Neural progenitor cell (in vitro differentiated cells): ENCODE results near the gene CARMIL1. TPM values are rescaled to one million over a fixed set of nuclear protein-coding genes. Genes with fewer than 3 reads are reported as not detected.

Experiments
- DNase-seq: peaks from one replicate; pipeline ENCODE4 v3.0.0-alpha.2; 2016; ENCODE audit warnings: low spot score
- H2AFZ ChIP-seq: fragments of 200-600 bp; sonication (generic); replicated peaks from 2 replicates; pipeline ENCODE4 v1.6.1; 2016; ENCODE audit warnings: antibody characterized with exemption
- H3F3A ChIP-seq: fragments of 200-600 bp; sonication (generic); 2 replicates; pipeline ENCODE4 v1.6.1; 2016; ENCODE audit warnings: antibody characterized with exemption, low read depth
- H3K27ac ChIP-seq: fragments of 200-600 bp; sonication (generic); 2 replicates; pipeline ENCODE4 v1.5.1; 2016; ENCODE audit warnings: mild to moderate bottlenecking
- H3K27me3 ChIP-seq: fragments of 200-600 bp; sonication (generic); 2 replicates; pipeline ENCODE4 v1.6.1; 2016; ENCODE audit warnings: mild to moderate bottlenecking, moderate library complexity
- H3K36me3 ChIP-seq: fragments of 200-600 bp; sonication (generic); 2 replicates; pipeline ENCODE4 v1.5.1; 2016
- H3K4me1 ChIP-seq: fragments of 200-600 bp; sonication (generic); 2 replicates; pipeline ENCODE4 v1.6.1; 2016; ENCODE audit warnings: mixed run types
- H3K4me2 ChIP-seq: fragments of 200-600 bp; sonication (generic); 2 replicates; pipeline ENCODE4 v1.6.1; 2016
- H3K4me3 ChIP-seq: fragments of 200-600 bp; sonication (generic); 2 replicates; pipeline ENCODE4 v1.5.1; 2016
- H3K79me2 ChIP-seq: fragments of 200-600 bp; sonication (generic); 2 replicates; pipeline ENCODE4 v1.6.1; 2016; ENCODE audit warnings: low read depth
- H3K9ac ChIP-seq: fragments of 200-600 bp; sonication (generic); 2 replicates; pipeline ENCODE4 v1.6.1; 2016
- H3K9me3 ChIP-seq: fragments of 200-600 bp; sonication (generic); 2 replicates; pipeline ENCODE4 v1.5.1; 2016; ENCODE audit warnings: low read depth
- H4K20me1 ChIP-seq: fragments of 200-600 bp; sonication (generic); 2 replicates; pipeline ENCODE4 v1.6.1; 2016; ENCODE audit warnings: low read depth
- H3K27ac Mint-ChIP-seq: 3 replicates; pipeline ENCODE4 v1.8.0; 2021; ENCODE audit warnings: mixed read lengths
- H3K27me3 Mint-ChIP-seq: 2 replicates; pipeline ENCODE4 v1.8.0; 2022; ENCODE audit warnings: low read depth, mild to moderate bottlenecking, inconsistent platforms, moderate library complexity, mixed read lengths; ENCODE audit not compliant: insufficient read depth
- H3K36me3 Mint-ChIP-seq: 3 replicates; pipeline ENCODE4 v1.8.0; 2021; ENCODE audit warnings: mixed read lengths
- H3K4me1 Mint-ChIP-seq: 3 replicates; pipeline ENCODE4 v1.8.0; 2021; ENCODE audit warnings: mixed read lengths
- H3K4me3 Mint-ChIP-seq: 3 replicates; pipeline ENCODE4 v1.8.0; 2021; ENCODE audit warnings: mild to moderate bottlenecking, moderate library complexity, mixed read lengths
- H3K9me3 Mint-ChIP-seq: 3 replicates; pipeline ENCODE4 v1.8.0; 2020; ENCODE audit warnings: mixed read lengths
- CTCF ChIP-seq: fragments of 200-600 bp; sonication (generic); IDR thresholded peaks from 2 replicates; pipeline ENCODE4 v1.5.1; 2017; ENCODE audit warnings: antibody characterized with exemption, mild to moderate bottlenecking
- EZH2 ChIP-seq: fragments of 200-600 bp; sonication (generic); IDR thresholded peaks from 2 replicates; pipeline ENCODE4 v1.6.1; 2017; ENCODE audit warnings: antibody characterized with exemption, mild to moderate bottlenecking, moderate library complexity
- EZH2phosphoT487 ChIP-seq: fragments of 200-600 bp; sonication (generic); IDR thresholded peaks from 2 replicates; pipeline ENCODE4 v1.6.1; 2017; ENCODE audit warnings: antibody characterized with exemption
- total RNA-seq: library from RNA; depleted of rRNA; stranded (reverse); fragments of >200 nt; gene quantifications from 2 replicates; pipeline ENCODE4 v1.2.3, GENCODE V29; 2015; ENCODE audit warnings: low replicate concordance

Gene CARMIL1
- total RNA-seq, 1 donor from 2014 or later = 13.3 TPM

- Histone ChIP-seq H3K36me3 (no peaks in the 10 kb centered on the region), H3K4me3 (no peak overlapping the region), H3K79me2 (no peaks in the 10 kb centered on the region), H3K4me1 (peaks cover 13% of the 10 kb centered on the region), H3F3A (no peaks in the 10 kb centered on the region), H2AFZ (no peak overlapping the region), H3K27ac (no peak overlapping the region), H4K20me1 (no peaks in the 10 kb centered on the region), H3K27me3 (no peaks in the 10 kb centered on the region), H3K4me2 (no peak overlapping the region), H3K9ac (no peak overlapping the region), H3K9me3 (no peaks in the 10 kb centered on the region)
- Mint-ChIP-seq H3K36me3 (peaks cover 10% of the 10 kb centered on the region), H3K9me3 (no peaks in the 10 kb centered on the region), H3K4me1 (peaks cover 9% of the 10 kb centered on the region), H3K4me3 (no peak overlapping the region), H3K27ac (no peak overlapping the region), H3K27me3 (no peaks in the 10 kb centered on the region)
- TF ChIP-seq EZH2phosphoT487 (no peak), CTCF (peak; percentile 24), EZH2 (no peak)
- DNase-seq = no peak
These were observed 190.7 kb downstream of the CARMIL1 start for GRCh38 chr6:25469797-25470388.

GRCh38 chr6:25472306-25472705, 193.1 kb downstream of the CARMIL1 start:
- H3F3A ChIP-seq = no peaks in the 10 kb centered on the region
- Mint-ChIP-seq H3K27me3 (no peaks in the 10 kb centered on the region), H3K9me3 (no peaks in the 10 kb centered on the region), H3K4me1 (peaks cover 12% of the 10 kb centered on the region), H3K27ac (no peak overlapping the region), H3K36me3 (peaks cover 15% of the 10 kb centered on the region), H3K4me3 (no peak overlapping the region)
- DNase-seq = peak; percentile 56
- no peak overlapping the region for H3K4me2 ChIP-seq
- H2AFZ ChIP-seq = no peak overlapping the region
- no peaks in the 10 kb centered on the region for H3K36me3 ChIP-seq
- no peaks in the 10 kb centered on the region for H4K20me1 ChIP-seq
- TF ChIP-seq EZH2 = no peak
- peak; percentile 42 for TF ChIP-seq CTCF
- no peak overlapping the region for H3K4me3 ChIP-seq
- no peaks in the 10 kb centered on the region for H3K9me3 ChIP-seq
- no peaks in the 10 kb centered on the region for H3K79me2 ChIP-seq
- H3K27ac ChIP-seq = no peak overlapping the region
- H3K27me3 ChIP-seq = no peaks in the 10 kb centered on the region
- no peak overlapping the region for H3K9ac ChIP-seq
- peaks cover 13% of the 10 kb centered on the region for H3K4me1 ChIP-seq

GRCh38 chr6:25472906-25473305, 193.7 kb downstream of the CARMIL1 start:
- H3K4me1 Mint-ChIP-seq = peaks cover 13% of the 10 kb centered on the region
- H3K27me3 Mint-ChIP-seq = no peaks in the 10 kb centered on the region
- H3K36me3 Mint-ChIP-seq = peaks cover 15% of the 10 kb centered on the region
- Histone ChIP-seq H3K4me3 (no peak overlapping the region), H3F3A (no peaks in the 10 kb centered on the region), H2AFZ (no peak overlapping the region), H3K27ac (no peak overlapping the region), H3K4me1 (peaks cover 13% of the 10 kb centered on the region), H3K9ac (no peak overlapping the region), H3K36me3 (no peaks in the 10 kb centered on the region), H3K79me2 (no peaks in the 10 kb centered on the region), H3K27me3 (no peaks in the 10 kb centered on the region), H3K9me3 (no peaks in the 10 kb centered on the region), H4K20me1 (no peaks in the 10 kb centered on the region), H3K4me2 (no peak overlapping the region)
- no peak for DNase-seq
- H3K27ac Mint-ChIP-seq = no peak overlapping the region
- no peaks in the 10 kb centered on the region for H3K9me3 Mint-ChIP-seq
- no peak overlapping the region for H3K4me3 Mint-ChIP-seq
- no peak for TF ChIP-seq EZH2
- TF ChIP-seq CTCF = no peak
- no peak for TF ChIP-seq EZH2phosphoT487
